NCI-H1048 (cell line): ENCODE data around the gene A2ML1.
A peak's percentile ranks its signal among the peaks of the same experiment; 100 is the strongest.
"Not testable (repeated sequence)": the region's sequence is repeated elsewhere in the genome, so short reads cannot be mapped to it uniquely, and the experiment has no call there.

ENCODE experiments used
- DNase-seq: peaks from one replicate; lab custom pipeline; 2025; lab: John Stamatoyannopoulos, UW

The A2ML1 gene

GRCh38 chr12:8855891-8856290 lies 33.5 kb downstream of the A2ML1 start:
- DNase-seq: no peak

DNA sequence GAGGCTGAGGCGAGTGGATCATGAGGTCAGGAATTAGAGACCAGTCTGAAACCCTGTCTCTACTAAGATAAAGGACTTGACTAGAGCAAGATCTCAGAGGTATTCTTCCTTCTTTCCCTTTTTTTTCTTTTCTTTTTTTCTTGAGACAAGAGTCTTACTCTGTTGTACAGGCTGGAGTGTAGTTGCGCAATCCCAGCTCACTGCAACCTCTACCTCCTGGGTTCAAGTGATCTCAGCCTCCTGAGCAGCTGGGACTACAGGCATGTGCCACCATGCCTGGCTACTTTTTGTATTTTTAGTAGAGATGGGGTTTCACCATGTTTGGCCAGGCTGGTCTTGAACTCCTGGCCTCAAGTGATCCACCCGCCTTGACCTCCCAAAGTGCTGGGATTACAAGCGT lies 37.0 kb downstream of the A2ML1 start:
- not testable (repeated sequence) for DNase-seq

GRCh38 chr12:8860165-8860961 lies 37.9 kb downstream of the A2ML1 start:
- no peak for DNase-seq

DNA sequence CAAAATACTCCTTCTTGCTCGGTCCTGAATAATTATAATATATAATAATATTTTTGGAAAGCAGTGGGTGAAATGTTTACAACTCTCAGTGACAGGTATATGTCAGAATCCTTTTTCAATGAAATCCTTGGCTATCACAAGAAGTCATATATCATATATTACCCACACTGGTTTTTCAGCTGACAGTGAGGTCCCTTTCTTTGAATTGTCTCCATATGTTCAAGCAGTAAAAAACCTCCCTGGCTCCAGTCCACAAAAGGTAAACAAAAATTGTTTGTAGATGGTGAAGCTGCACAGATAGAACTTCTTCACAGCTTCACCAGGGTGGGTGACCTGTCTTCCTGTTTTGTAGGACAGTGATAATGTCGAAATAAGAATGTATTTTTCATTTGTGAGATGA lies 44.0 kb downstream of the A2ML1 start:
- DNase-seq: no peak

DNA sequence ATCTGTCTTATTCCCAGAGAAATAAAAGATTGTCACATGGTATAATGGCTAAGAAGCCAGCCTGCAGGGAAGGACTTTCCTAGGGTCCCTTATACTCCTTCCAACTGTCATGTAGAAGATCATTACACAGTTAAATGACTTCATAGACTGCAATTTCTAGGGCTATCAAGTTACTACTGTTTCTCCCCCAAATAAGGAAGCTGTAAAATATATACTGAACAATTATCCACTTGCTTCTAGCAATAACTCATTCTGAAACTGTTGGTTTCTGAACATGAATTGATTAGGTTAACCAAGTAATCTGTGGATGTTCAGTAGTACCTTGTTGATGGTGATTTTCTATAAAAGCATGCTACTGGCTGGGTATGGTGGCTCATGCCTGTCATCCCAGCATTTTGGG lies 44.6 kb downstream of the A2ML1 start:
- DNase-seq: no peak

DNA sequence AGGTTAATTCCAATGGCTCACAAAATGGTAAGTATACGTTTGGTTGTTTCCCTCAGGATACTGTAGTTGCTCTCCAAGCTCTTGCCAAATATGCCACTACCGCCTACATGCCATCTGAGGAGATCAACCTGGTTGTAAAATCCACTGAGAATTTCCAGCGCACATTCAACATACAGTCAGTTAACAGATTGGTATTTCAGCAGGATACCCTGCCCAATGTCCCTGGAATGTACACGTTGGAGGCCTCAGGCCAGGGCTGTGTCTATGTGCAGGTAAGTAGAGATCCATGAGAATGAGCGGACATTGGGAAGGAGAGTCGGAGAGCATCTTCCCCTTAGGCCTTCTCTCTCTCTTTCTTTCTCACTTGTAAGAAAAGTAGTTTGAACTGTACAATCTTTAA lies 45.4 kb downstream of the A2ML1 start:
- no peak for DNase-seq

- no peak for DNase-seq
Measured at GRCh38 chr12:8870586-8870985, 48.2 kb downstream of the A2ML1 start.

- no peak for DNase-seq
Measured at GRCh38 chr12:8871068-8871467, 48.6 kb downstream of the A2ML1 start.

DNA sequence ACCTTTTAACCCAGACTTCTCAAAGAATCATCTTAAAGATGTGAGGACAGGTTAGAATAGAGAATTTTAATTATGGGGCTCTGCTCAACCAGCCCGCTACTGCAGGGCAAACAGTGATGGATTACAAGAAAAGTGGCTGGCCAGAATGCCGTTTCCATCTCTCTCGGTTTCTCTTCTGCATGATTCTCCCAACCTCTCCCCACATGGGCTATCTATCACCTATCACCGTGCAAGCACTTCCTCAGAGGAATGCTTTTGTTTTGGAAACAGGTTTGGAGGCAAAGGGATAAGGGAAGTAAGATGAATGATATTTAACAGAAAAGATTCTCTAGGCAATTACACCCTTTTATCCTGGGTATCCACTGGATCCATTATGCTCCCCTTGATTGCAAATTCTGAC lies 54.5 kb downstream of the A2ML1 start:
- DNase-seq: no peak

DNA sequence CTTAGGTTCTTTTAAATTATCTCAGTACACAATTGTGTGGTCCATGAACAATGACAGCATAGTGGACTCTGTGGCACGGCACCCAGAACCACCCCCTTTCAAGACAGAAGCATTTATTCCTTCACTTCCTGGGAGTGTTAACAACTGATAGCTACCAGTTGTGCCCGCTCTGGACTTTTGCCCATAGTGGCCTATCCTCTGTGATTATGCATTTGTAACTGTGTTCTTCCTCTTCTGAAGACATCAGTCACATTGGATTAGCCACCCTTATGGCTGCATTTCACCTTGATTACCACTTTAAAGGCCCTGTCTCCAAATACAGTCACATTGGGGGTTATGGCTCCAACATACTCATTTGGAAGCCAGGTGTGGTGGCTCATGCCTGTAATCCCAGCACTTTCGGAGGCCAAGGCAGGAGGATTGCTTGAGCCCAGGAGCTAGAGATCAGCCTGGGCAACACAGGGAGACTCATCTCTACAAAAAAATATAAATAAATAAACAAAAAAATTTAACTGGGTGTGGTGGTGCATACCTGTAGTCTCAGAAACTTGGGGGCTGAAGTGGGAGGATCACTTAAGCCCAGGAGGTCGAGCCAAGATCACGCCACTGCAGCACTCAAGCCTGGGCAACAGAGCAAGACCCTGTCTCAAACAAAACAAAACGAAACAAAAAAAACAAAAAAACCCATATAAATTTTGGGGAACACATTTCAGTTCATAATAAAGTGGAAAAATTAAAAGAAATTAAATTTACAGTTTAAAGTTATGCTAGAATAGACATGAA lies 64.3 kb downstream of the A2ML1 start:
- no peak for DNase-seq

DNA sequence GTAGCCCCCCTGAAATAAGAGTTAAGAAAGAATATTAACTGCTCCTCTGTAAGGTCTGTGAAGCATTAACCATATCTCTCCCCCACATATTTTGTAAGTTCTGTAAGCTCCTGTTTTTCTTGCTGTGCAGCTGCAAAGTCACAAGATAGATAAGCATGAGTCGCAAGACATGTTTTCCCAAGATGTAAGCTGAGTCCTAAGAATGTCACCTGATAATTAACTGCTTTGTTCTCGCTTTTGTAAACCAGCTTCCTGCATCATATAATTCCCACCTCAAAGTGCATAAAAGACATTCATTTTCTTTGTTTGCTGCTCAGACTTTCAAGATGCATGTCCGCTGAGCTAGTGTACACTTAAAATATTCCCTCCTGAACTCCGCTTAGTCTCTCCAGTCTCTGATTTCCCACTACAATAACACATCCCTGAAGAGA lies 64.9 kb downstream of the A2ML1 start:
- no peak for DNase-seq

DNA sequence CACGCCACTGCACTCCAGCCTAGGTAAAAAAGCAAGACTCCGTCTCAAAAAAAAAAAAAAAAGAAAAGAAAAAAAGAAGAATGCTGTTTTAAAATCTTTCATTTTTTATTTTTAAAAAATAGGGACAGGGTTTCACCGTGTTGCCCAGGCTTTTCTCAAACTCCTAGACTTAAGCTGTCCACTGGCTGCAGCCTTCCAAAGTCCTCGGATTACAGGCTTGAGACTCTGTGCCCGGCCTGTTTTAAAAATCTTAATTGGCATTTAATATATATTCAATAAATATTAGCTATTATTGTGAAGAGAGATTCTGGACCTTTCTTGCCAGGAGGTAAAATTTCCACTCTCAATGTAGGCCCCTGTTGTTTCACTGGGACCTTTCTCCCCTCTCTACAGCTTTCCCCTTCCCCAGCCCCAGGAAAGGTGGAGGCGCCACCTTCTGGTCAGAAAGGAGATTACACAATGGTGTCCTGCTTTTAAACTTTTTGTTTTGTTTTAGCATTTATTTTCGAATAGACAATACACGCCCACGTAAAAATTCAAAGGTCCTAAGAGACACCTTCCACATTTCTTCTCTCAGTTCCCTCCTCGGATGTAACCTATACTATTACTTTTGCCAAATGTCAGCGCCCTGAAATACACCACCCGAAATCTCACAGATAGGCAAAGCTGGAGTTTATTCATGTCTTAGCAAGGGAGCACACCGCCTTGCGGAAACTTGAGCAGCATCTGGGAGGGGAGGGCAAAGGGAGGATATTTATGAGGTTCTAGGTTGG lies 68.1 kb downstream of the A2ML1 start:
- DNase-seq: peak; percentile 8

DNA sequence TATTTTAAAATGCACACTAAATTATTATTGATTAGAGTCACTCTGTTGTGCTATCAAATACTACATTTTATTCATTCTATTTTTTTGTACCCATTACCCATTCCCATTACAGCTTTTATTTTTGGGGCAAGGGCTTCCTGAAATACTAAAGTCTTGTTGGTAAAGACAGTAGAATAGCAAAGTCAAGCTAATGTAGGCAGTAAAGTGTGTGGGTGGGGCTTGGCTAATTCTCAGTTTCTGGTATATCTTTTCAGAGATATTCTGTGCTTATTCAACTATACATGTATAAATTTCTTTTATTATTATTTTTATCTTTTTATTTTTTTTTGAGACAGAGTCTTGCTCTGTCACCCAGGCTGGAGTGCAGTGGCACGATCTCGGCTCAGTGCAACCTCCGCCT lies 69.6 kb downstream of the A2ML1 start:
- DNase-seq: no peak

DNA sequence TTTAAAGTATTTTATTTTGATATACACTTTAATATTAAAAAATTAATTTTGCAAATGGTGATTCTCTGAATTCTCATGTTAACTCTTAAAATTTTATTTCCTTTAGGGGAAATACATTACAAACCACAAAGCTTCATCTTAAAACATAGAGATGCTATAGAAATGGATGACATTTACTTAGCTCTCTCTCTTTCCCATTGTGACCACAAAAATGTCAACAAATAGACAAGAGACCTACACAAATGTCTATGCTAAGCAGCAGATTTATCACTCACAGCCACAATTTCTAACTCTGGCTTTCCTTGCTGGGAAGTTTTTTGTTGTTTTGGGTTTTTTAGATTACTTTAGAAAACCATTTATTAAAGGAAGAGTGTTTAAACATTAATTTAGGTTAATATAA lies 72.0 kb downstream of the A2ML1 start:
- no peak for DNase-seq

GRCh38 chr12:8894986-8895385 lies 72.6 kb downstream of the A2ML1 start:
- no peak for DNase-seq

GRCh38 chr12:8897081-8897480 lies 74.7 kb downstream of the A2ML1 start:
- DNase-seq: no peak

GRCh38 chr12:8899830-8900229 lies 77.4 kb downstream of the A2ML1 start:
- no peak for DNase-seq

DNA sequence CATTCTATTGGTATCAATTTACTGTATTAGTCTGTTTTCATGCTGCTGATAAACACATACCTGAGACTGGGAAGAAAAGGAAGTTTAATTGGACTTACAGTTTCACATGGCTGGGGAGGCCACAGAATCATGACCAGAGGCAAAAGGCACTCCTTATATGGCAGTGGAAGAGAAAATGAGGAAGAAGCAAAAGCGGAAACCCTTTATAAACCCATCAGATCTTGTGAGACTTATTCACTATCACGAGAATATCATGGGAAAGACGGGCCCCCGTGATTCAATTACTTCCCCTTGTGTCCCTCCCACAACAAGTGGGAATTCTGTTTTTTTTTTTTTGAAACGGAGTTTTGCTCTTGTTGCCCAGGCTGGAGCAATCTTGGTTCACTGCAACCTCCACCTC lies 80.3 kb downstream of the A2ML1 start:
- DNase-seq: not testable (repeated sequence)

- DNase-seq: no peak
Measured at GRCh38 chr12:8903646-8904045, 81.2 kb downstream of the A2ML1 start.

GRCh38 chr12:8904665-8905064 lies 82.2 kb downstream of the A2ML1 start:
- no peak for DNase-seq

DNA sequence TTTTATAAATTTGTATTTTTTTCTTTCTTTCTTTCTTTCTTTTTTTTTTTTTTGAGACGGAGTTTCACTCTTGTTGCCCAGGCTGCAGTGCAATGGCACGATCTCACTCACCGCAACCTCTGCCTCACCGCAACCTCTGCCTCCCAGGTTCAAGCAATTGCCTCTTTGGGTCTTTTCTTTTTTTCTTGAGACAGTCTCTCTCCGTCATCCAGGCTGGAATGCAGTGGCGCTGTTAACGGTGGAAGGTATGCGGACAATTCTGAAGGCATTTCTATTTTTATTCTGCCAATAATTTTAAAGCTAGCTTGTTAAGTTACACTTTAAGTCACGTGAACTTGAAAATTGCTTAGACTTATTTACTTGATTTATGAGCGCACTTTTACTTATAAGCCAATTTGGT lies 83.1 kb downstream of the A2ML1 start:
- DNase-seq: no peak

DNA sequence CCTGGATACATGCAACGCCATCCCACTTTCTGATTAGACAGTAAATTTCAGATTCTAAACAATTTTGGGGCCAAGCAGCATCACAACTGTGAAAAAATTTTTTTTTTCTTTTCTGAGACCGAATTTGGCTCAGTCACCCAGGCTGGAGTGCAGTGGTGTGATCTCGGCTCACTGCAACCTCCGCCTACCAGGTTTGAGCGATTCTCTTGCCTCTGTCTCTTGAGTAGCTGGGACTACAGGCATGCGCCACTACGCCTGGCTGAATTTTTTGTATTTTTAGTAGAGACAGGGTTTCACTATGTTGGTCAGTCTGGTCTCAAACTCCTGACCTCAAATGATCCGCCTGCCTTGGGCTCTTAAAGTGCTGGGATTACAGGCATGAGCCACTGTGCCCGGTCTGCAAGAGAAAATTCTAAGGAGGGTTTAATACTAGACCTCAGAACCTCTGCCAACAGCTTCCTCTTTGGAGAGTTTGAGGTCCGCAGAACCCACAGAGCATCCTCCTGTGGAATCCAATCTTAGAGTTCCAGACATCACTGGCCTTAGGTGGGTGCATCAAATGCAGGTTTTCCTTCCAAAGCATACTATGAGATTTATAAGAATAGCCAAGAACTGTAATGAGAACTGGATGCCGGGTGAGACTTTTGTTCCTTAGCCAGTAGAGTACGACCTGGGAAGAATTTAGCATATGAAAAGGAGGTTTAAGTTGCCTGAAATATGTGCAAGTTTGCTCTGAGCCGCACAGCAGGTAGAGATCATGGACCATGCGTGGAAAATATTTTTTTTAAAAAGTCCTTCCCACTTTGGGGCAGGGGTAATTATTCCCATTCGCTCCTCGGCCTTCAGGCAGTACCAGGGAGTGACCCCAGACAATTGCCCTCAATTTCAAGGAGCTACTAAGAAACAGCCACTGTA lies 84.1 kb downstream of the A2ML1 start:
- DNase-seq: no peak
